Epithelial cell of proximal tubule (primary cell): ENCODE measurements around the gene S100A1. TPM values are rescaled to one million over a fixed set of nuclear protein-coding genes. Genes with fewer than 3 reads are reported as not detected.
"Not testable (repeated sequence)": the region's sequence is repeated elsewhere in the genome, so short reads cannot be mapped to it uniquely, and the experiment has no call there.

Source experiments
- DNase-seq: peaks from one replicate; pipeline ENCODE4 v3.0.0-alpha.2; 2011; ENCODE audit warnings: low read depth
- H3K4me3 ChIP-seq: 2 replicates; pipeline ENCODE4 v1.5.1; 2011; ENCODE audit warnings: low read depth, mild to moderate bottlenecking, low read length
- CTCF ChIP-seq: conservative IDR thresholded peaks from 2 replicates; pipeline ENCODE4 v1.5.1; 2012; ENCODE audit warnings: low read depth, mild to moderate bottlenecking, low read length
- total RNA-seq: library from RNA; depleted of rRNA; stranded (reverse); fragments of >200 nt; gene quantifications from 2 replicates; pipeline ENCODE4 v1.2.3, GENCODE V29; 2015

Gene S100A1
- total RNA-seq, 1 donor from 2014 or later = 16.5 TPM

- no peak overlapping the region for H3K4me3 ChIP-seq
- DNase-seq = no peak
- no peak for TF ChIP-seq CTCF
Observed at GRCh38 chr1:153662269-153662668, 34.0 kb downstream of the S100A1 start.

- DNase-seq = no peak
- no peak overlapping the region for H3K4me3 ChIP-seq
- no peak for TF ChIP-seq CTCF
Observed at GRCh38 chr1:153663211-153663610, 35.0 kb downstream of the S100A1 start.

GRCh38 chr1:153667439-153667838 is 39.2 kb downstream of the S100A1 start:
- no peak overlapping the region for H3K4me3 ChIP-seq
- no peak for TF ChIP-seq CTCF
- DNase-seq = no peak

GRCh38 chr1:153668672-153669071 is 40.4 kb downstream of the S100A1 start:
- H3K4me3 ChIP-seq, DNase-seq: not testable (repeated sequence)

GRCh38 chr1:153669606-153670005 is 41.4 kb downstream of the S100A1 start:
- DNase-seq = no peak
- H3K4me3 ChIP-seq = peak overlapping the region; percentile 70
- no peak for TF ChIP-seq CTCF

- H3K4me3 ChIP-seq = peak overlapping the region; percentile 70
- DNase-seq = no peak
- TF ChIP-seq CTCF = no peak
Observed at GRCh38 chr1:153670257-153670858, 42.1 kb downstream of the S100A1 start.

- TF ChIP-seq CTCF = peak; percentile 26
- peak within 1 kb of the TSS; percentile 70 for H3K4me3 ChIP-seq
- peak; percentile 99 for DNase-seq
Observed at GRCh38 chr1:153670859-153671627, 42.8 kb downstream of the S100A1 start, which contains the start of gene ILF2. Gene ILF2, minus strand, starts transcription at chr1:153670993. Its CDS starts 71 bp downstream, at chr1:153670922.

- DNase-seq = not testable (repeated sequence)
- H3K4me3 ChIP-seq = peak overlapping the region; percentile 43
Observed at GRCh38 chr1:153671628-153672353, 43.6 kb downstream of the S100A1 start.
